NCI-H1417 treated with DMSO at 0.1 percent for 48 hours (cell line): ENCODE measurements around the gene NFS1.

ENCODE experiments used
- DNase-seq: peaks from one replicate; lab custom pipeline; 2025; lab: John Stamatoyannopoulos, UW

The NFS1 gene

DNA sequence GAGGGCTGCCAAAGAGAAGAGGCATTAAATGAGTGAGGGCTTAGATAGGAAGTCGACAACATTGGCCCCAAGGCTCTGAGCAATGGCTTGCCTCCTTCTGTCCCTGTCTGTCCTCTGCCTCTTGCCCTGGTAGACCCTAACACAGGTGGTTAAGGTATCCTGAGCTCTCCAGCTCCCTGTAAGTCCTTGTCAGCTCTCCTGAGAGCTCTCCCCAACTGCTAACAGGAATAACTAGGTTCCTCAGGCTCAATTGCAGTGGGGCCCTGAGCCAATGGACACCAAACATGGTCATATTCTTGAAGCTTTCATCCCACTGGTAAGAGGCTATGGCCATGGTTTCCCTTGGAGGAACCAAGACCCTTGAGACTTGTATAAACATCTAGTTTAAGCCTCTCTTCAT is 29.5 kb downstream of the NFS1 start:
- DNase-seq, result no peak

DNA sequence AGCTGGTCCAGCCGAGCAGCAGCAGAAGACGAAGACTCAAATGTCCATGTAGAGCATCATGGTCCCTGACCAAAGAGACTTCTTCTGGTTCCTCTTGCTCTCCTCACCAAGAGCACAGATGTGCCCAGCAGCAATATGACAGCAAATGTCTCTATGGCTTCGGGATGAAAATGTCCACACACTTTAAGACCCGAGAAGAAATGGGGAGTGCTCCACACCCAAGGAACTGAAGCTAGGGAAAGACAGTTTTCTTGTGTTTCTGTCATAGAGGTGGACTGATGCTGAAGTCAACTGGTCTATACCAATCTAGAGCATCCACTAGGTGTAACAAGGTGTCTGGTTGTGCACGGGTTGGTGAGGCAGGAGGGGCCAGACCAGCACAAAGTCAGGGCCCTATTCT is 29.9 kb downstream of the NFS1 start:
- no peak for DNase-seq

DNA sequence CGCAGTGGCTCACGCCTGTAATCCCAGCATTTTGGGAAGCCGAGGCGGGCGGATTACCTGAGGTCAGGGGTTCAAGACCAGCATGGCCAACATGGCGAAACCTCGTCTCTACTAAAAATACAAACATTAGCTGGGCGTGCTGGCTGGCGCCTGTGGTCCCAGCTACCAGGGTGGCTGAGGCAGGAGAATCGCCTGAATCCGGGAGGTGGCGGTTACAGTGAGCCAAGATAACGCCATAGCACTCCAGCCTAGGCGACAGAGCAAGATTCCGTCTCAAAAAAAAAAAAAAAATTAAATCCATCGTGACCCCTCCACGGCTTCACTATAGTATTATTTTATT is 33.2 kb downstream of the NFS1 start:
- DNase-seq, result no peak

DNA sequence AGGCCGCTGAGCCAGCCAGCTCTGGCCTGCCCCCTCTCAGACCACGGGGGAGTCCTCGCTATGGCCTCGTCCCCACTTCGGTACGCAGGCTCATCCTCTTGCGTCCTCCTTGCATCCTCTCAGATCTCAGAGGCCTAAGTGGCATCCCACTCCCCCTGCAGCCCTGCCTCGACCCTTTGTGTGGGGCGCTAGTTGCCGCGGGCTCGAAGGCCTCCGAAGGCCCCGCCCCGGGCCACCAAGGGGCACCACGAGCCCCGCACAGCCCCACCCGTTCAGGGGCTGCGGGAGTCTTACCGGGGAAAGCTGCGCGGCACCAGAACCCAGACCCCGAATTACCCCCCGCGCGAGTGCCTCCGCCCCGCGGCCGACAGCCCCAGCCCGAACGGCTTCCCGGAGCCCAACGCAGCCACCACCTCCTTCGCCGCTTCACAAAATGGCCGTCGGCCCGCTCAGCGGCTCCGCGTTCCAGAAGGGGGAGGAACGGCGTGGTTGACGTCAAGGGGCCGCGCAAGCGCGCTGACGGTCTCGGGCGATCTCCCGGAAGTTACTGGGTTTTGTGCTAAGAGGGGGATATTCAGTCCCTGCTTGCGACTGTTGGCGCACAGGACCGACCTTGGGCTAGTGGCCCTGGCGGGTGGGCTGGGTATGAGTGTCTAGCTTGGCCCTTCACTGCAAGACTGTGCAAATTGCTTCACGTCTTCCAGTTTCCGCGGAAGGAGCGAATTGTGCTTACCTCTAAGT is 34.5 kb downstream of the NFS1 start, which contains the start of the genes CPNE1 and RBM12:
Gene CPNE1 (minus strand): TSS at position 435 of the 741 bp plus-strand sequence. CDS start 31,977 bp downstream, outside the sequence.
Gene RBM12 (minus strand): TSS at position 435 of the 741 bp plus-strand sequence. CDS start 9,578 bp downstream, outside the sequence.
- DNase-seq, result peak; percentile 69

DNA sequence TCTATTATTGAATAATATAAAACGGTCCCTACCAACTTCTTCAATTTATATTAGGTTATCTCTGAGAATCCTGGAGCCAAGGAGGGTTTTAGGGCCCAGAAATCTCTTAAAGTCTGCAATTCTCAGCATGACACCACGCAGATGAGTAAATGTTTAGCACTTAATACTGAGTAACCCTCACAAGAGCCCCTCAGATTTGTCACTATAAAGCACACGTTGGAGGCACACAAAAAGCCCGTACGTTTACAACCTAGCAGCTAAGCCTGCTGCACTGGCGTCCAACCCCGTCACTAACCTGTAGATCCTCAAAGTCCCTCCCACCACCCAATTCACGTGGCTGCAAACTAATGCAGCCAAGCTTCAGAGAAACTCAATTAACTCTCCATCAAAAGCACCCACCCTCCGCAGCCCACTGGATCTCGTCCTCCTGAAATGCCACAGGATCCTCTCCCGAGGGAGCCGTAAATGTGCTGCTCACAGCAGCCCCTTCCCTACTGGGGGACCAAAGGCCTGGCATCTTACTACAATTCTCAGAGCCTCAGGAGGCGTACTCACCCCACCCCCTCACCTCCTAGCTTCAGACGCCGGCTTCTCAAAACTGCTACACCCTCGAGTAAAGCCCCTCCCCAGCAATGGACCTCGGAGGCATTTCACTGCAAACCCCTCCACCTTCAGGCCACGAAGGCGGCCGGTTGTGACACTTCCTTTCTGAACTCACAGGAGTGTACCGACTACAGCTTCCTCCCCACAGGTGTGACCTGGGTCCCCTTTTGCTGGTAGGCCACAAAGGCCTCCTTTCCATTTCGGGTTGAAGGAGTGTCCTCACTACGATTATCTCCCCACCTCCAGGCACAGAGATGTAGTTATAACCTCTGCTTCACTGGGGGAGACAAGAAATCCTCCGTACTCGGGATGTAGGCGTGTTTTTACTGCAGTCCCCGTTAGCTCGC is 35.4 kb downstream of the NFS1 start:
- DNase-seq, result no peak

DNA sequence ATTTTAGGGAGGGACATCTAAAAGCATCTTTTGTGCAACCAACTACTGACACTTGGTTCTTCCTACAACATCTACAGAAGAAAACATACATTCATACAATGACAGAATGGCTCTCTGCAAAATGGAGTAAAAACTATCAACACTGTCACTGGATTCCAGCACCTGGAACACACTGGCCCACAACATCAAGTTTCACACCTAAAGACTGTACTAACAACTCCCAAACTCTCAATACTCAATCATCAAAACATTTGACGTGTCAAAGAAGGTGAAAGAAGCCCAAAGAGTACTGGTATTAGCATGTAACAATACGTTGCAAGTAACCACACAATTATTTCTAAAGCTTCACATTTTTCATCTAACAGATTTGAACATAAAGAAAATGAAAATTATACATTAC is 36.6 kb downstream of the NFS1 start:
- no peak for DNase-seq

DNA sequence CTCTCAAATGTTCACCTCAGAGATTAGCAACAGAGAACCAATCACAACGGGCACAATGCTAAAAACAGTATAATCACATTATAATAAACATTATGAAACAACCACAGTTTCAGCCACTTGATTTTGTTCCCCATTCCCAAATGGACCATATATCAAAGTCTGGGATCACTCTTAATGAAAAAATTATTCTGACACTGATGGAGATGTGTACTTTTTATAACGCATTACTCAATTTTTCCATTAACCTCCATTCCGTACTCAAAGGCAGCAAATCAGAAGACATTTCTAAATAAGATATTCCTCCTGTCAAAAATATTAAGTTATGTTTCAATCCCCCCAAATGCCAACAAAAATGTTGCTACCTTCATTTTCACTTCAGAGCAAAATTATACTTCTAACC is 37.2 kb downstream of the NFS1 start:
- DNase-seq, result no peak

DNA sequence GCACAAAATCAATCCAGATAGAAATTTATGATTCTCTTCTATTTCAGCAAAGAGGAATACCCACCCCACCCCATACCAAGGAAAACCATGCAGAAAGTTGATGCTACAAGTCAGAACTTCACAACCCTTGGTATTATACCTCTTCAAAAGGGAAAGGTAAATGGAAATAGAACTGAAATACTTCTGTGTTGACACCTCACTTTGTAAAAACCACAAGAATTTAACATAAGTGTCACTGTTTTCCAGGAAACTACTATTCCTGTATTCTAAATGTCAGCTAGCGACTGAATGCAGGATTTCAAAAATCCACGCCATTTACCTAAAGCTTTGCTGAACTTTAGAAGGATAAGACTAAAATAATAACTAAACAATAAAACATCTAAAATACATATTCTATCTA is 38.1 kb downstream of the NFS1 start:
- DNase-seq, result no peak

DNA sequence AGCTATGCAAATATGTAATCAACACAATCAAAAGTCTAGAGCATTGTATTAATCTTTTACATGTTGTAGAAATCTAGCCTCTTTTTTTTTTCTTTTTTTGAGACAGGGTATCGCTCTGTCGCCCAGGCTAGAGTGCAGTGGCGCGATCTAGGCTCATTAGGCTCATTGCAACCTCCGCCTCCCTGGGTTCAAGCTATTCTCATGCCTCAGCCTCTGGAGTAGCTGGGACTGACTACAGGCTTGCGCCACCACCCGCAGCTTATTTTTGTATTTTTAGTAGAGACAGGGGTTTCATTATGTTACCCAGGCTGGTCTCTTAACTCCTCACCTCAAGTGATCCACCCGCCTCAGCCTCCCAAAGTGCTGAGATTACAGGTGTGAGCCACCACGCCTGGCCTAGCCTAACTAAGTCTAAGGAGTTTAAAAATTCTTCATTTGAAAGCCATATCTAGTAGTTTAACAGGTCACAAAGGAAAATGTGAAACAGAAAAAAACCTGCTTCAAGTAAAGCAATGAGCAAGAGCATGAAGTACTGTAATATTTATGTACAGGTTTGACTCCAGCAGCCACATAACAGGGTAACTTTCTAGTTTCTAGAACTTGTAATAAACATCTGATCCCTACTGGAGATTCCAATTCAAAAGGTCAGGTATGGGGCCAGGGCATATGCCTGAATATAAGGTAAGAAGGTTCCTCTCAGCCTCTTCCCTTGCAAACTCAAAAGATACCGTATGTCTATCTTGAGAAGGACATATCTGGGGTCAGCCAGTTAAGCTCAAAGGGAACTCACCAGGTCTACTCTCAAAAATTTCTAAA is 38.8 kb downstream of the NFS1 start:
- no peak for DNase-seq

DNA sequence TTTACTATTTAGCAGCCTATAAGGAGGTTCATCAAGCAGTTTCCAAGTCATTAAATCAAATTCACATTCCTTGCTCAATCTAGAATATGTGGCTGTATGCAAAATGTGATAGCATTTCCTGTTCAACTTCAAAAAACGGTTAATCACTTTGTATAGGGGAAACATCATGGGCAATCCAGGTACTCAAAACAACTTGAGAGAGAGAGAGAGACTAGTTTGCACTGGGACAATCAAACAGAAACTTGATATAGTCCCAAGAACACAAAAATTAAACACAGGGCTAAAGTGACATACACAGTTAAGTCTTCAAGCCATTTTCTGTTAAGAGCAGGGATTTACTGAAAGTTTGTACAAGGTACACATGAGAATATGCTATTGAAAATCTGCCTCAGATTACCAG is 41.9 kb downstream of the NFS1 start:
- no peak for DNase-seq

DNA sequence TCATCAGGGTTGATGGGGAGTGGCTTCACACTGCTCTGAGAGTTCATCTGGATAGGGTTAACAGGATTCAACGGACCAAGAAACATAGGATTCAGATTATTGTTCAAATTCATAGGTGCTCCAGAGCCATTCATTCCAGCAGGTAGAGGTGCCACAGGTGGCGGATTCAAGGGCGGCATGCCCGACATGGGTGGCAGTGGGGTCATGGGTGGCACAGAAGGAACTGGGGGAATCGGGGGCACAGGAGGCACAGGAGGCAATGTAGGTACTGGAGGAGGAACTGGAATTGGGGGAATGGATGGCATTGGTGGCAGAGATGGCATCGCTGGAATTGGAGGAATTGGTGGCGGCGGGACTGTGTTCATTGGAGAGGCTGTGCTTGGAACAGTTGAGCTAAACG is 44.7 kb downstream of the NFS1 start:
- DNase-seq, result no peak

DNA sequence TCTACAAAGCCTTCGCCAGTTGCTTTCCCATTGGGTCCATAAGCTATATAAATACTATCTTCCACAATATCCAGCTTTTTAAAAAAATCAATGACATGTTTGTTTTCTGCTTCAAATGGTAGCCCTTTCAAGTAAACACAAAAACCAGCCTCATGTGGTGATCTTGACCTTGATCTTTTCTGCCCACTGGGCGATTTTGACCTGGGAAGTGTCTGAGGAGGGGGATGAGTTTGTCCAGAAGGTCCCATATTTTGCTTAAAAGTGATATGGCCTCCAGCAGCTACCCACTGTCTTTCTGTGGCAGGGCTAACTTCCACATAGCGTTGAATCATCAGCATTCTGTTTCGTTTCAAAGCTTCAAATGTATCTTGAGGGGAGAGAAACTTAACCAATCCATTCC is 45.3 kb downstream of the NFS1 start:
- DNase-seq, result no peak

DNA sequence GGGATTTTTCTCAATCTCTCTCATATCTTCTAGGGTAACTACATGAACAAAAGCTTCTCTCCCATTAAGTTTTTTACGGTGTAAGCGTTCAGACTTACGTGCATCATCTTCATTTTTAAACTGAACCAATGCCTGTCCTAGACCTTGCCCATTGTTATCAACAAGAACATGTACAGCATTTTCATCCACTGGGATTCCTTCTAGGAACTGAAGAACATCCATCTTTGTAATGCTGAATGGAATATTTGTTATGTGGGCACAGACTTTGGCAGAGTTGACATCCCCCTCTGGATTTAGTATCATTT is 45.8 kb downstream of the NFS1 start:
- DNase-seq, result no peak

DNA sequence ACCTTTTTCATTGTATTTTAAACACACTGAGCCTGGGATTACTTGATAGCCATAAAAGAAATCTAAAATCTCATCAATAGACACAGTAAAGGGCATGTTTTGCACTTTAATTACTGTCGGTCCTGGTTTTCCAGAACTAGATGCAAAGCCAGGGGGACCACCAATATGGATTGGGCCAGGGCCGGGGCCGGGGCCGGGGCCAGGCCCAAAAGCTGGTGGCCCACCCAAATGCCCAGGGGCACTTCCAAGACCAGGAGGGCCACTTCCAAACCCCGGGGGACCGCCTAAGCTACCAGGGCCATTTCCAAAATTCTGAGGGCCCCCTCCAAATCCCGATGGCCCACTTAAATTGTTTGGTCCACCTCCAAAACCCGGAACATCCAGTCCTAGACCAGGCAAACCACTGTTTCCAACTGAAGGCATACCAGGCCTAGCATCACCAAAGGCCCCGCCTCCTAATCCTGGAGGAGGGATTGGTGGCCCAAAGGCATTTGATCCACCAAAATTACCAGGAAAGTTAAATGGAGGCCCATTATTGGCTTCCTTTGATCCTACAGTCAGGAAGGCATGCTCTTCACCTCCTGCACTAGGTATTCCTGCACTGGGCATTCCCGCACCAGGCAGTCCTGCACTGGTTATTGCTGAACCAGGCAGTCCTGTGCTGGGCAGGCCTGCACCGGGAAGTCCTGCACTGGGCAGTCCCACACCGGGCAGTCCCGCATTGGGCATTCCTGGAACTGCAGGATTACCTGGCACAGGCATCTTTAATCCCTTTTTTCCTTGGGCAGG is 46.3 kb downstream of the NFS1 start:
- DNase-seq, result no peak

DNA sequence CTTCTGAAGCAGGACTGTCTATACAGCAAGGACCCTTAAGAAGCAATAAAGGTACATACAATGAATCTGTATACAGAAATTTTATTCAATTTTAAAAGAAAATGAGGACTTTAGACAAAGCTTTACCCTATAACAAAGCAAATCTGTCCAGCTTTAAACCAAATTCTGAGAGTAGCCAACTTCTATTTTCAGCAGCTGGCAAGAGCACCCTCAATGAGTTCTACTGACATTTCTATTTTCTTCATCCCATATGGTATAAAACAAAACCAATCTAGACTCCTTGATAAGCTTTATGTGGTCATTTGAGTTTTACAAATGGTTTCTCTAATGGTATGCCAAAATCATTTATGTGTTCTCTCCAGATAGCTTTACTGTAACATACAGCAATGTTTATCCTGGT is 47.2 kb downstream of the NFS1 start:
- no peak for DNase-seq

DNA sequence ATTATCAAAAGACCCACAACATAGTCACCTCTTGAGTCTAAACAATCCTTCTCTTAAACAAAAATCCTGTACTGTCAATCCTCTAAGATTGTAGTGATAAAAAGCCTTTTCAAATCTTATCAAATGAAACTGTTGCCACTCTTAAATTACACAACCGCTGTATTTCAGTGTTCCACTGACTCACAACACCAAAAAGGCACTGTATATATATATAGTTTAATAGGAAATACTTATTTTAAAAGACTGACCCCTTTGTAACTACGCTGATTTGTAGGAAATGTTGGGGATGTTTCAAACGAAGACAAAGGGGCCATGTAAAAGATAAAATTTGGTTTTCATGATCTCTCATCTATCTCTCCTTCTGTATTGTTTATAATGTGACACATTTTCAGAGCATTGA is 48.5 kb downstream of the NFS1 start:
- no peak for DNase-seq

DNA sequence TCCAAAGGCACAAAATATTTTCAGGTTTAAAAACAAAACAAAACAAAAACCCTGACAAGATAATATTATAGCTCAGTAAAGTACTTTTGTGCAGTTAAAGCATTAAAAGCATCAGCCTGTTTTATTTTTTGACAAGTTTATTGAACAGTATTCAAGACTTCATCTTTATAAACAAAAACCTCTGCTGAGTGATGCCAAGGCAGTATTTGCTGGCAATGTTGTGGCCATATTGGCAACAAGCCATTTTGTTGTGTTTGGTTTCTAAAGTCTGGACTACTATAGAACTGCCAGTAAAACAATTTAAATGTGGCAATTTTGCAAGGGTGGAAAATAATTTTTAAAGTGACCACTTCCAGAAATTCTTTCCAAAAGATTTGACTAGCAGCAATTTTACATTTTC is 50.3 kb downstream of the NFS1 start:
- no peak for DNase-seq

DNA sequence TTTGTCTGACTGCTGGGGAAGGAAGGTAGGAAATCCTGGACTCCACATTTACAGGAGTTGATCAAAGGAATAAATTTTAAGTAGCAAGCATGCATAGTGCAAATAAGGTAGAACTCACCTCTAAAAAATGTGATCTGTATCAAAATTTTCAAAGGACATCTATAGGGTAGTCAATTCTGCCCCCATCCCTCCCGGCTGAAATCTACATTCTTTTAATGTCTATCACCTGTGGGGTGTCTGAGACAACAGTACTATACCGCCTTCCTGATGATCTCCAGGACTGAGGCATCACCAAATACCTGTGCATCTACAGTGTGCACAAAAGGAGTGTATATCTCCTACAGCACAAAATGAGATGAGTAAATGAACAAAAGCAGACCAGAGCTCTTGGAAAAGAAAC is 54.3 kb downstream of the NFS1 start:
- DNase-seq, result no peak

DNA sequence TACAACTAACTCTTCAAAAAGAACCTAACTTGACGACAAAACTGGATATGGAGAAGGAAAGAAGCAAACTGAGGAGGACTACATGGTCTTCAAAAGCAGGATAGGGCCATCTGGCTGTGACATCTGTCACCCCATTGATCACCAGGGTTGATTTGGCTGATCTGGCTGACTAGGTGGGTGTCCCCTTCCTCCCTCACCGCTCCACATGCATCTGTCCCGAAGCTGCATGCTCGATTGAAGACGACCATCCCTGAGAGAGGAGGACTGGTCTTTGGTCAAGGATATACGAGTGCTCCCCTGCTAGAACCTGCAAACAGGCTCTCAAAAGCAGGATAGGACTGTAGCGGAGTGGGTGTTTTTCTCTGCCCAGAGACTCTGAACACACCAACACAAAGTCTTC is 56.1 kb downstream of the NFS1 start:
- DNase-seq, result no peak

DNA sequence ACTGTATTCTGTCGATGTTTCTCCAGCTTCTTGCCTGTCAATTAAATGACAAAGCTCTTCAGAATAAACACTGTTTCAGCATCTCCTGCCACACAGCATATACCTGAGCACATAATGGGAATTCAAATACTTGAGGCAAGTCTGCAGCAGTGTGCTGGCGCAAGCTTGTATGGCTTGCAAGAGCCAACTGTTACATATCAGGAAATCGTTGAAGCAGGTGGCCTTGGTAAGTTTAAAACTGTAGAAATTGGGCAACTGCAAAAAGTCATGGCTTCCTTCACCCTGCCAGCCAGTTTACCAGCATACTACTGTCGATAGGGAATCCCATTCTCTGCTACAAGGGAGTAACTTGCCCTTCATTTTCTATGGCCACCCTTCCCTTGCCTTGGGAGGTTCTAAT is 57.4 kb downstream of the NFS1 start:
- no peak for DNase-seq

DNA sequence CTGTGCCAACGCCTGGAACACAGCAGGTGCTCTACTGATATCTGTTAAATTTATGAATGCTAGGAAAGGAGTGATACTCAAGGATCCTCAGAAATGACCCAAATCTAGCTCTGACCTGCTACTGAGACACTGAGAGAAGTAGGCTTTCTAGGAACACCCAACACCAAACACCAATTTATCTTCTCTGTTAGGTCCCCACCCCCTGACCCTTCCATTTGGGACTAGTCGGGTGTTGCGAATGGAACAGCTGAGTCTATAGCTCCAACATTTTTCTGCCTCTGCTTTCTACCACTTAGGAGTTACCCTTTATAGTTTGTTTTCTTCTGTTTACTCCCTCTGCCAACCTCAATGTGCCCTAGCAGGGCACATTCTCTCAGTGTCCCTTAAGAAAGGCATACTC is 58.4 kb downstream of the NFS1 start:
- DNase-seq, result no peak

DNA sequence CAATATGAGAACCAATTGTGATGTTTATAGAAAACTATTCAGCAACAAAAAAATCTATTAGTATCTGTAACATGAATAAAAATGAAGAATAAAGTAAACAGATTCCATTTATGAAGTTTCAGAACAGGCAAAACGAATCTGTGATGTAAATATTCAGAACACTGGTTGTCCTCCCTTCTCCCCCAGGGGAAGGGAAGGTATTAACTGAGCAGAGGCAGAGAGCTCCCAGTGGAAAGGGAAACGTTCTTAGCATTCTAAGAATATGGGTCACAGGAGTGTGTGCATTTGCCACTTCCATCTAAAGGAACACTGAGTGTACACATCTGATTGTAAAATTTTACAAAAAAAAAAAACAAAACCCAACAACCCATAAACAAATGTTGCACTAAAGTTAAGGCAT is 60.4 kb downstream of the NFS1 start:
- DNase-seq, result no peak
